Transverse colon (tissue), 3 donors: ENCODE measurements around the gene LRP1B.

Experiments used
- CTCF ChIP-seq, 5 experiments: fragments of 200-600 bp in 3 of 5; fragments of 450-650 bp in 2 of 5; sonication (generic) in 3 of 5; IDR thresholded peaks; 1 replicate in 2 of 5; 2 replicates in 3 of 5; pipeline ENCODE4 v1.5.1; 2016 to 2017; ENCODE audit warnings: antibody characterized with exemption in 5 of 5, inconsistent platforms in 3 of 5, mild to moderate bottlenecking in 2 of 5, moderate library complexity in 1 of 5
- POLR2A ChIP-seq: fragments of 450-650 bp; IDR thresholded peaks from one replicate; pipeline ENCODE4 v1.6.1; 2016; ENCODE audit warnings: antibody characterized with exemption, mild to moderate bottlenecking, moderate library complexity

DNA sequence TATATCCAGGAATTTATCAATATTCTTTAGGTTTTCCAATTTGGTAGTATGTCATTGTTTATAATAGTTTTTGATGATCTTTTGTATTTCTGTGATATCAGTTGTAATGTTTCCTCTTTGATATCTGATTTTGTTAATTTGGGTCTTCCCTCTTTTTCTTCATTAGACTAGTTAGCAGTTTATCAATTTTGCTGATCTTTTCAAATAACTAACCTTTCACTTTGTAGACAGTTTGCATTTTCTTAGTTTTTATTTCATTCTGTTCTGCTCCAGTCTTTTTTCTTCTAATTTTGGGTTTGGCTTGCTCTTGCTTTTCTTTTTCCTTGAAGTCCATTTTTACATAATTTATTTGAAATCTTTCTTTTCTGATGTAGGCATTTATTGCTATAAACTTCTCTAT lies 824.4 kb downstream of the LRP1B start:
- no peak for TF ChIP-seq CTCF (IDR thresholded peaks at IDR 0.05)
- TF ChIP-seq POLR2A: no peak
